Stimulated activated CD4-positive, alpha-beta T cell treated with anti-CD3 and anti-CD28 coated beads, Interleukin-15, amount 100 ng/mL, for 48 hours (primary cell): ENCODE results near the gene YPEL2.
"Not testable (repeated sequence)": the region's sequence is repeated elsewhere in the genome, so short reads cannot be mapped to it uniquely, and the experiment has no call there.

Experiments used
- DNase-seq, 2 donors: peaks; one replicate each; pipeline ENCODE4 v3.0.0-alpha.2; 2020; ENCODE audit warnings: low read depth in 2 of 2

YPEL2 gene

DNA sequence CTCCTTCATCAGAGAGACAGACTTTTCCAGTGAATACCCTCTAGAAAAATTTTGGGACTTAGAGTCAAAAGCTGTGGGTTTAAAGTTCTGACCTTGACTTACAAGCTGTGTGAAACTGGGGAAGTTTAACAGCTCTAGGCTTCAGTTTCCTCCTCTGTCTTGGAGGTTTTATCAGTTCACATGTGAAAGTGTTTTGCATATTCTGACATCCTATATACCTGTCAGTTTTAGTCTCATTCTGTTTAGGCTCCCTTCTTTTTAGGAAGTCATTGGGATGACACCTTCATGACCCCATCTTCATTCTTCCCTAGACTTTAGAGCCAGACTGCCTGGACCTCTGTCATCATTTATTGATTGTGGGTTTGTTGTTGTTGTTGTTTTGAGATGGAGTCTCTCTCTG is 44.4 kb downstream of the YPEL2 start:
- DNase-seq = no peak

DNA sequence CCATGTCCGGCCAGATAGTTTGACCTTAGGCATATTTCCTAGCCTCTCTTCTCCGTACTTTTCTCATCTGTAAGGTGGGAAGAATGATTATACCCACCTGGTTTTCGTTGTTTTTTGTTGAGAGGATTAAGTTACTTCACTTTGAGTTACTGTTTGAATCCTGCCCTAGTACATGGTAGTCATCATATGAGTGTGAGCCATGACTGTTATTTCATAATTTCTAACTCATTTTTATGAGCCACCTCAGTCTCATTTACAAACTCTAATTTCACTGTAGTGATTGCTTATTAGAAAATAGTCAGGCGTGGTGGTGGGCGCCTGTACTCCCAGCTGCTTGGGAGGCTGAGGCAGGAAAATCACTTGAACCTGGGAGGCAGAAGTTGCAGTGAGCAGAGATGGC is 45.1 kb downstream of the YPEL2 start:
- no peak for DNase-seq

DNA sequence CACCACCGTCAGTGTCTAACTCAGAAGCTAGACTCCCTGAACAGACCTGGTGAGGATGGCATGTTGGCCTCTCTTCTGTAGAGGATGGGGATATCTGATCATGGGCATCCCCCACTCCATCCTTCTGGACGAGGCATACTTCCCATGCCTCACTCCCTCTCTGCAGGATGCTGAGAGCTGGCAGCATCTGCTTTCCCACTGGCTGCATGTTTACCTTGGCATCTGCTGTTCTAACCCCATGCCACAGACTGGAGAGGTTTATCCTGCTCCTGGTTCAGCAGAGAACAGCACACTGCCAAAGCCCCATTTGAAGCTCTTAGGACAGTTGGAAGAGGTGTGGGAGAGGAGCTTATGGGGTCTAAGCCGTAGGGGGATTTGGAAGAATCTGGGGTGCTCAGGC is 46.0 kb downstream of the YPEL2 start:
- DNase-seq = no peak

DNA sequence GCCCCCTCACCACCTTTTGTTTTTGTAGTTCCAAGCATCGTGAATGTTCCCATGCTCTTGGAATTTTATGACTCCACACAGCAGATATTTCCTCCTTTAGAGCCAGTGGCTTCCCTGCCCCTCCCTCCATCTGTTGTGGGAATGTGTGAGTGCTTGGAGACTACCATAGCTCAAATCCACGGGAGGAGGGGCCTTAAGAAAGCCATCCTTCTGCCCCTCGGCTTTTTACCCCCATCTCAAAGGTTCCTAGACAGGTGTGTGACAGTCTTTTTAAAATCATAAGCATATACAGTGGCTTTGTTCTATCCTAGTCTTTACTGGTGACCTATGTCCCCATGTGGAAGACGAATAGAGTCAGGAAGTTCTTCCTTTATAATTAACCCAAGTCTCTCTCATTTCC is 47.2 kb downstream of the YPEL2 start:
- DNase-seq = no peak

DNA sequence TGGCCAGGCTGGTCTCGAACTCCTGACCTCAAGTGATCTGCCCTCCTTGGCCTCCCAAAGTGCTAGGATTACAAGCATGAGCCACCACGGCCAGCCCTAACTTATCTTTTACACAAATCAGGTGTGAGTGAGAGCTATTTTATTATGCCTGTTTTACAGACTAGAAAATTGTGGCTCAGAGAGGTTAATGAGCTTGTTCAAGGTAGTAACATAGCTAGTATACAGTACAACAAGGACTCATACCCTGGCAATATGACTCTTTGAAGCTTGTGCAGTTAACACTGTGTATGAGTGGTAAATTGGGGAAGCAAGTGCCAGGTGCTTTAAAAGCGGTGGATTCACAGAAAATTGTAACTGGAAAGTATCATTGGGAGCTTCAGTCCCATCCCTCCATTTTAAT is 49.0 kb downstream of the YPEL2 start:
- no peak for DNase-seq

DNA sequence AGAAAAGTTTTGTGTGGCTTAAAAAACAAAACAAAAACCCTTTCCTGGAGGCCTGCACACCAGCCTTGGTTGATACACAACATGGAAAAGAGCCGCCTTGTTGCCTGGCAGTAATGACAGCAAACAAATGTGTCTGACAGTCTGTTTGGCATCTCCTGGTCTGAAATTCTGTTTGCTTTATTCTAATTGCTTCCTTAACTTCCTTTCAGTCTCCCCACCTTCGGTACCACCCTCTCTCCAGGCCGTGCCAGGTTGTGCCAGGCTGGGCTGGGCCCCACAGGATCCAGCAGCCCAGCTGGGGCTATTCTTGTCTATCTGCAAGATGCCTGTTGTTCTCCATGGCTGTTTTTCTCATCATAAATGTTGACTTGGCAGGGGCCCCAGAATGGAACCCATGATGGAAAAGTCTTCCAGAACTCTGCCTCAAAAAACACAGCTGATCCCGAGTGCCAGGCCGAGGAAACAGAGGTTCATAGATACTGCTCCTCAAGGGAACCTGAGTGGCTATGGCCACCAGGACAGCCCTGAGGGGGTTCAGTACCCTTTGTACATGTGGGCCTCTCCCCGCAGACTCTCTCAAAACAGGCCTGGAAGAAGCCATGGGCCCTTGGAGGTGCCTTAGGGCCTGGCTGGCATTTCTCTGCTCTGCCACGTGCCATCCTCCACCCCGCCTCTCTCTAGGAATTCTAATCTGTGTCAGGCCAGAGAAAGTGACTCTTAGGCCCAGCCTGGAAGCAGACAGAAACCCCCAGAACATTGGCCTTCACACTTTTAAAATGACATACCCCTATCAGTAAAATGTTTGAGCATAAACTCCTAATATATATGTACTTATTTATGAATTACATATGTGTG is 50.5 kb downstream of the YPEL2 start:
- no peak for DNase-seq

DNA sequence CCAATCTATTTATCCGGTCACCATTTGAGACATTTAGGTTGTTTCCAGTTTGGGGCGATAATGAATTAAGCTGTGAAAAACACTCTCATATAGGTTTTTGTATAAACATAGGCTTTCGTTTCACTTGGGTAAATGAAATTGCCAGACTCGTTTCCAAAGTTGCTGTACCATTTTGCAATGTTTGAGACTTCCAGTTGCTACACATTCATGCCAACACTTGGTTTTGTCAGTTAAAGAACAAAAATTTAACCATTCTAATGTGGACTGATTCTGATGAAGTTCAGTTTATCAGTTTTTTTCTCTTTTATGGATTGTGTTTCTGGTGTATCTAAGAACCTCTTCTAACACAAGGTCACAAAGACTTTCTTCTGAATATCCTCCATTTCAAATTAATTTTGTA is 52.4 kb downstream of the YPEL2 start:
- no peak for DNase-seq

DNA sequence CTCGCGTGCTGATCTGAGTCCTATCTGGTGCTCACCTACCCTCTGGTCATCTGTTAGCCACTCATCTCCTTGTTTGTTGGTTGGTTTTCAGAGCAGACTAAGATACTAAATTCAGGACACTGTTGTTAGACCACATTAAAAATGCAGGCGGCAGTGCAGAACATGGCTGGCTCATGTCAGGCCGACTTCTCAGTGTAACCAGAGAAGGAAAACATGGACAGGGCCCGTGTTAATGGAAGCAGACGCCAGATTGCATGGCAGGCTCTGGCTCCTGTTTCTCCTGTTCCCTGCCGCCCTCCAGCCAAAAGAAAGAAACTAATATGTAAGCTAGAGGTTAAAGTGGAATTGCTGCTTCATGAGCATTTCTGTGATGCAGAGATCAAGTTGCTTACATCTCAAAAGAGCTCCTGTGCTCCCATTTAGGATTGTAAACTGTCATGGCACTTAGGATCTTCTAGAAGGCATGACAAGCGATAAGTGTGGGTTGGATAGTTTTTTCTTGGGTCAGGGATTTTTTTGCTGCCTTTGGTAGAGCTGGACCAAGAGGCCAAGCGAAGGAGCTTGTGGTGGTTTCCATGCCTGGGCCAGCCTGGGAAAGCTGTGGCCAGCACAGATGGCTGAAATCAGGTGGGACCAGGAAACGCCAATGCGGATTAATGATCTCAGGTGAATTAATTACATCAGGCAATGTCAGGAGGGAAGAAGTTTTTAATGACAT is 56.1 kb downstream of the YPEL2 start:
- DNase-seq = no peak

DNA sequence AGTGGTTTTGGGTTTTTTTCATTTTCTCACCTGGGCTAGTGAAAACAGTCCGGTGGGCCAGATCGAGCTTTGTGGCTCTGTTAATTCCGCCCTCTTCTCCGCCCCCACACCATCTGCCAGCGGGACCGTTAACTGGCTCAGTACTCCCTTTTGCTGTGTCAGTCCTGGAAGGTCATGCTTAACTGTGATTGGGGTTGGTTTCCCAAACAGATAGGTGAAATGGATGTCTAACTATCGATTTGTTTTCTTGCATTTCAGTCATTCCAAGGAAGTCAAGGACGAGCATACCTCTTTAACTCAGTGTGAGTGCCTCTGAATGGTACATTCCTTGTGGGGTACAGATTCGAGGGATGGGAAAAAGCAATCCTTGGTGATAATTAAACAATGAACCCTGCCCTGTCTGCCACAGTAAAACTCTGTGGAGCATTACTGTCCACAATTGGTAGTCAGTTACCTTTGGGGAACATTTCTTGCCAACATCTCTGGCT is 56.7 kb downstream of the YPEL2 start:
- DNase-seq = no peak

DNA sequence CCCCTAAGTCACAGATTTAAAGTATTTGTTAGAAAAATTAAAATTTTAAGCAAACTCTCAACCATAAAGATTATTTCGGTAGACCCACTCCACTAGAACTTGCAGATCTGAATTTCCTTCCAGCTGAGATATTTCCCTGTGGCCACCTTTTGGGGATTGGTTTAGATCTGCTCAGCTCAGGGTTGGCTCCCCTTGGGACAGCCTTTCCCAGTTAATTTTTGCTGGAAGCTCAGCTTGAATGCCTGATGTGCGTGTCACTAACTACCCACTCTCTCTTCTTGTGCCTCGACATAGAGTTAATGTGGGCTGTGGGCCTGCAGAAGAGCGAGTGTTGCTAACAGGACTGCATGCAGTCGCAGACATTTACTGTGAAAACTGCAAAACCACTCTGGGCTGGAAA is 57.6 kb downstream of the YPEL2 start:
- no peak for DNase-seq

DNA sequence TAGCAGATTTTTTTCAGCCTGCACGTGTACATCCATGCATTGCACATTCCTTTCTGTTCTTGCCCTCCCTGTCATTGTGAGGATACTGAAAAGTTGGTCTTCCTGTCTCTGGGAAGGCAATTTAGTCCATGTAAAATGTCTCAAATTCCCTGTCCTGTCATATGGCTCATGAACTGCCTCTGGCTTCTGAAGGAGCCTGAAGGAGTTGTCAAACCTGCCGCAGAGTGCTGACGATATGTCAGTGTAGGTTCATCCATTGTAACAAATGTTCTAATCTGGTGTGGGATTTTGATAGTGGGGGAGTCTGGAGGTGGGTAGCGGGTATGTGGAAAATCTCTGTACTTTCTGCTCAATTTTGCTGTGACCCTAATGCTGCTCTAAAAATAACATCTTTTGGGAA is 59.6 kb downstream of the YPEL2 start:
- DNase-seq = no peak

DNA sequence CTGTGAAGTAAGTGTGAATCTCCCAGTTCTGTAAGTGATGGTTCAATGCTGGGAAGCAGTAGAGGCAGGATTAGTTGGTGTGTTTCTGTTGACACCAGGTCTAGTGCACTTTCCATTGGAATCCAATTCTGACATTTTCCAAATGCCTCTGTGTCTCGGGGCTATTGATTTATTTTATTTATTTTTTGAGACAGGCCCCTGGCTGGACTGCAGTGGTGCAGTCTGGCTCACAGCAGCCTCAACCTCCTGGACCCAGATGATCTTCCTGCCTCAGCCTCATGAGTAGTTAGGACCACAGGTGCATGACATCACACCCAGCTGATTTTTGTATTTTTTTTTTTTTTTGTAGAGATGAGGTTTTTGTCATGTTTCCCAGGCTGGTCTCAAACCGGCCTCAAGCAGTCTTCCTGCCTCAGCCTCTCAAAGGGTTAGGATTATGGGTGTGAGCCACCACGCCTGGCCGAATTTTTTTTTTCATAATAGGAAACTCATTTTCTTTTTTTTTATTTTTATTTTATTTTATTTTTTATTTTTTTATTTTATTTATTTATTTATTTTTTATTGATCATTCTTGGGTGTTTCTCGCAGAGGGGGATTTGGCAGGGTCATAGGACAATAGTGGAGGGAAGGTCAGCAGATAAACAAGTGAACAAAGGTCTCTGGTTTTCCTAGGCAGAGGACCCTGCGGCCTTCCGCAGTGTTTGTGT is 61.7 kb downstream of the YPEL2 start:
- no peak for DNase-seq

DNA sequence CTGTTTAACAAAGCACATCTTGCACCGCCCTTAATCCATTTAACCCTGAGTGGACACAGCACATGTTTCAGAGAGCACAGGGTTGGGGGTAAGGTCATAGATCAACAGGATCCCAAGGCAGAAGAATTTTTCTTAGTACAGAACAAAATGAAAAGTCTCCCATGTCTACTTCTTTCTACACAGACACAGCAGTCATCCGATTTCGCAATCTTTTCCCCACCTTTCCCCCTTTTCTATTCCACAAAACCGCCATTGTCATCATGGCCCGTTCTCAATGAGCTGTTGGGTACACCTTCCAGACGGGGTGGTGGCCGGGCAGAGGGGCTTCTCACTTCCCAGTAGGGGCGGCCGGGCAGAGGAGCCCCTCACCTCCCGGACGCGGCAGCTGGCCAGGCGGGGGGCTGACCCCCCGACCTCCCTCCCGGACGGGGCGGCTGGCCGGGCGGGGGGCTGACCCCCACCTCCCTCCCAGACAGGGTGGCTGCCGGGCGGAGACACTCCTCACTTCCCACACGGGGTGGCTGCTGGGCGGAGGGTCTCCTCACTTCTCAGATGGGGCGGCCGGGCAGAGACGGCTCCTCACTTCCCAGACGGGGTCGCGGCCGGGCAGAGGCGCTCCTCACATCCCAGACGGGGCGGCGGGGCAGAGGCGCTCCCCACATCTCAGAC is 62.4 kb downstream of the YPEL2 start:
- DNase-seq = not testable (repeated sequence)

DNA sequence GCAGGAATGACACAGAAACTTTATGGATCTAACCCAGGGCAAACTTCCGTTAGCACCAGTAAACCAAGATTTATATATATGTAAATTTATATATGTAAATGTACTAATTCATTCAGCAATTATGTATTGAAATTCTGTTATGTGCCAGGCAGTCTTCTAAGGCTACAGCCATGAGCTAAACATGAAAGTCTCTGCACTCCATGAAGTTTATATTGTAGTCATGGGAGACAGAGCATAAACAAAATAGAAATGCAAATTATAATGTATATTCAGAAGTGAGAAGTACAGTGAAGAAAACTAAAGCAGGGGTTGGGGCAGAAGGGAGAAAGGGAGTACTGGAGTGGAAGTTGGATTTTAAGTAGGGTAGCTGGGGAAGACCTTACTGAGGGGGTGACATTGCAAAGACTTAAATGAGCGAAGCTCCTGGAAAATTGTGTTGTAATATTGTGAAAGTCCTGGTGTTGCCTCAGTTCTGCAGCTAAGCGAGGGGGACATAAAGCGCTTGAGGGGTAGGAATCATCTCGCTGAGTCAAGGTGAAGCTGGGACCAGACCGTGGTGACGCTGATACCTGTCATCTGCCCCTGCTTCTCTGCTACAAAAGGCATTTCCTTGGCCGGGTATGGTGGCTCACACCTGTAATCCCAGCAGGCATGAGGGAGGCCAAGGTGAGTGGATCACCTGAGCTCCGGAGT is 64.8 kb downstream of the YPEL2 start:
- DNase-seq = no peak

DNA sequence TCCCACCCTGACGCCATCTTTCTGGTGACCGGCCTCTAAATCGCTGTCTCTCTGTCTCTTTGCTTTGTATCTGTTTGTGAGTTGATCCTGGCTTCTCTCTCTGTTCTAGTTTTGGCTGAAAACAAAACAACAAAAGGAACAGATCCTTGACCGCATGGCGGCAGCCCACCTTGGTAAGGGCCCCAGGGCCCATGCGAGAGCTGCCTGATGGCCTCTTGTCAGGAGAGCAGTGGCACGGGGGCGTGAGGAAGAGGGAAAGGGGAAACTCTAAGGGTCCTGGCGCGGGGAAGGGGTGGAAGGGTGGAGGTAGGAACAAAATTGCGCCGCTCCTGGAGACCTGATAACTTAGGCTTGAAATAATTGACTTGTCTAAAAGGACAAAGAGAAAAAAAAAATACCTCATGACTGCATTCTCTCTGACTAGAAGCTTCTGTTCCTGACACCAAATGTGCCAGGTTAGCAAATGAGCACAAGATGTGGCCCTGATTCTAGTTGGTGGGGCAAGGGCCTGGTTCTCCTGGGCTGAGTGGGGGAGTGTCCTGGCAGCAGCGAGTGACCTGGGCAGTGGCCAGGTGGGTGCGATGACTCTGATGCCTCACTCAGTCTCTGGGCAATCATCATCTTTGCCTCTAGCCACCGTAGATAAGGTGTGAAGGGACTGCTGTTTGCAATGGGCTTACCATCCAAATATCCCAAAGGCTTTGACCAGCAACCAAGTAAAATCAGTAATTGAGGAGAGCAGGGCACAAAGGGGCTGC is 66.0 kb downstream of the YPEL2 start:
- DNase-seq = no peak

DNA sequence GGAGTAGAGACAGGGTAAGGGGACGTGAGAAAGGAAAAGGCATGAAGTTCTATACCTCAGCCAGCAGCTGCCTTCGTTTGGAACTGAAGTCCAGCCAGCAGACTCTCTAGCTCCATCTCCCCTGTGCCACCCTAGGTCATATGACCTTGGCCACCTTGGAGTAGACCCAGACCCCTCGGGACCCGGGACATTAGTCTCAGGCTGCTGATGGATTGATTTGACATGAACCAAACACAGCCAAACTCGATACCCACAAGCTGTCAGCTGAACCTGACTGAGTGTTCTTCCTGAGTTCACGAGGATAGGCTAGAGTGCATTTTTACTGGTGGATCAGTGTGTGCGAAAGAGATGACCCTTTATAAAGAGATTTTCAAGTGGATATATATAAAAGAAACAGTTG is 68.5 kb downstream of the YPEL2 start:
- no peak for DNase-seq

DNA sequence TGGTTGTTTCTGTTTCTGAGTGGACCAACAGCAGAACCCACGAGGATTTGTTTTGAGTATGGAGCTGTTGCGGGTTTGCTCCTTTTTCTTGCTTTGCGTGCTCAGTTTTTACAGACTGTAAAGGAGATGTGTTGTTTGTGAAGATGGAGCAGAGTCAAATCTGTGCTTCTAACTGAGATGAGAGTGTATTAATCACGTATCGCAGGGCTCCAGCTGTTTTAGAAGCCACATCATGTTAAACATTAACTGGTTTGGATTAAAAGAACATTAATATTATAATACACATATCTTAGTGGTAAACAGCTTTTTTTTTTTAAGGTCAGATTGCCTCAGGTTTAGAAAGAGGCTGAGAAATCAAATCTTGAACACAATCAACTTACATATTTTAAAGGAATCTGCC is 69.4 kb downstream of the YPEL2 start:
- DNase-seq = no peak

DNA sequence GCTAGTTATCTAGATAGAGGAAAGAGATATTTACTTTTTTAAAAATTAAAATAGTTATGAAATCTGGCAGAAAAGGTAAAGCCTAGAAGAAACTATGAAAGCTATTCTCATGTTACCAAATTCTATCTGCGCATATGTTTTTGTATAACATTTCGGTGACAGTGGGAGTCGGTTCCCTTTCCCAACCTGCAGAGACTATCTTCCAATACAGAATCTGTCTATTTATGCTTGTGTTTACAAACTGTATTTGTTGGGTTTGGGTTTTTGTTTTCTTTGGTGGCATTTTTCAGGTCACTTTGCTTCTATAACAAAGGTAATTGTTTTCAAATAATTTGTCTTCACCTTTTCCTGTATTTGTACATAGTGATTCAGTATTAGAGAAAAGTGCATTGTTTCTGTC is 69.8 kb downstream of the YPEL2 start:
- no peak for DNase-seq

DNA sequence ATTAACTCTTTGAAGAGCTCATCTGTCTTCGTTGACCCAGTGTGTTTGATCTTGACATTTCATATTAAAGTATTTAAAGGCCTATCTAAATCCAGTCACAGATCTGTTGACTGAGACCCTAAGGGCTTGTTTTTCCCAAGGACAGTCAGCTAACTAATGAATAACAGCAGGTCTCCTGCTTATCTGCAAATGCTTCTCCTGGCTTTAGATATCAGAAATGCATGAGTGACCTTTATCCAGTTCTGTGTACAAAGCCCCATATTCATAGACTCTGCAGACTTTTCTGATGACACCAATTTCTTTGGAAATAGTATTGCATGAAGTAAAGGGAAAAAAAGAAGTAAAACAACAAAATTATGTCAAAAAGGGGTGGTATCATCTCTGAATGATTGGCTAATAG is 70.3 kb downstream of the YPEL2 start:
- DNase-seq = no peak

DNA sequence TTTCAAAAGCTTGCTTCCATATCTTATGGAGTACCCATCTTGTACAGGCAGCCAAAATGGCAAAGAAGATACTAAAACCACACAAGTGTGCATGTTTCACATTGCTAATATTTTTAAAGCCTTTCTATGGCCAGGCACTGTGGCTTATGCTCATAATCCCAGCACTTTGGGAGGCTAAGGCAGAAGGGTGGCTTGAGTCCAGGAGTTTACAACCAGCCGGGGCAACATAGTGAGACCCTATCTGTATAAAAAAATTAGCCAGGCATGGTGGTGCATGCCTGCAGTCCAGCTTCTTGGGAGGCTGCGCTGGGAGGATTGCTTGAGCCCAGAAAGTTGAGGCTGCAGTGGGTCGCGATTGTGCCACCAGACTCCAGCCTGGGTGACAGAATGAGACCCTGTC is 71.3 kb downstream of the YPEL2 start:
- no peak for DNase-seq

DNA sequence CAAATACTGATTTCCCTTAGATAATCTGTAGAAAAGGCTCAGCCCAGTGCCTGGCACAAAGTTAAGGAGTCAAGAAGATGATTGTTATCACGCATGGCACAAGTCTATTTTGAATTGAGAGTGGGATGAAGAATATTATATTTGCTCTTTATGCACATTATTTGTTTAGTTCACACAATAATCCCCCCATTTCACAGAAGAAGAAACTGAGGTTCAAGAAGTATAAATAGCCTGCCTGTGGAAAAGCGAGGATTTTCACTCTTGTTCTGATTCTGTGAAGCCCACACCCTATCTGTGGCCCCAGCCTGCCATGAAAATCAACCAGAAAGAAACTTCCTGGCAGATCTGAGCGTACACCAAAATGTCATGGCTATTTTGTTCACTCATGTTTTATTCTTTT is 73.0 kb downstream of the YPEL2 start:
- DNase-seq = no peak
